OCI-LY1 (cell line): ENCODE results near the gene CNTNAP2.

Experiments
- H2AFZ ChIP-seq: fragments of 200-600 bp; sonication (generic), shearing (Covaris generic); 2 replicates; pipeline ENCODE4 v1.6.0; 2014; ENCODE audit warnings: antibody characterized with exemption, mild to moderate bottlenecking, low read length
- H3F3A ChIP-seq: fragments of 200-600 bp; sonication (generic), shearing (Covaris generic); 2 replicates; pipeline ENCODE4 v1.6.0; 2014; ENCODE audit warnings: mild to moderate bottlenecking, antibody characterized with exemption, low read length, moderate library complexity; ENCODE audit not compliant: insufficient read depth
- H3K27ac ChIP-seq: fragments of 200-600 bp; sonication (generic); 2 replicates; pipeline ENCODE4 v1.5.1; 2014; ENCODE audit warnings: low read length, mixed run types, mild to moderate bottlenecking, low read depth; ENCODE audit not compliant: poor library complexity, severe bottlenecking
- H3K27me3 ChIP-seq: fragments of 200-600 bp; sonication (generic); 2 replicates; pipeline ENCODE4 v1.6.0; 2014; ENCODE audit warnings: antibody characterized with exemption, mild to moderate bottlenecking, low read length, moderate library complexity; ENCODE audit not compliant: insufficient read depth
- H3K36me3 ChIP-seq: fragments of 200-600 bp; sonication (generic); 2 replicates; pipeline ENCODE4 v1.6.1; 2014; ENCODE audit warnings: mild to moderate bottlenecking, antibody characterized with exemption, low read length, moderate library complexity, mixed read lengths; ENCODE audit not compliant: insufficient read depth
- H3K4me1 ChIP-seq: fragments of 200-600 bp; sonication (generic); 2 replicates; pipeline ENCODE4 v1.5.1; 2014; ENCODE audit warnings: mild to moderate bottlenecking, low read length, moderate library complexity; ENCODE audit not compliant: insufficient read depth, severe bottlenecking
- H3K4me2 ChIP-seq: fragments of 200-600 bp; sonication (generic), shearing (Covaris generic); 2 replicates; pipeline ENCODE4 v1.6.1; 2014; ENCODE audit warnings: low read length
- H3K4me3 ChIP-seq: fragments of 200-600 bp; sonication (generic); 2 replicates; pipeline ENCODE4 v1.5.1; 2014; ENCODE audit warnings: low read length, low read depth, mild to moderate bottlenecking, mixed read lengths; ENCODE audit not compliant: poor library complexity, severe bottlenecking
- H3K79me2 ChIP-seq: fragments of 200-600 bp; shearing (Covaris generic); 2 replicates; pipeline ENCODE4 v1.6.1; 2016; ENCODE audit warnings: mixed run types, low read length, mixed read lengths; ENCODE audit not compliant: insufficient read depth
- H3K9ac ChIP-seq: fragments of 200-600 bp; sonication (generic), shearing (Covaris generic); 2 replicates; pipeline ENCODE4 v1.6.1; 2014; ENCODE audit warnings: mild to moderate bottlenecking, low read length, mixed read lengths
- H3K9me2 ChIP-seq: fragments of 200-600 bp; sonication (generic), shearing (Covaris generic); 2 replicates; pipeline ENCODE4 v1.6.1; 2014; ENCODE audit warnings: low read depth, mild to moderate bottlenecking, low read length, mixed read lengths
- H3K9me3 ChIP-seq: fragments of 200-600 bp; shearing (Covaris generic); 2 replicates; pipeline ENCODE4 v1.6.1; 2014; ENCODE audit warnings: low read length, mixed read lengths
- H4K20me1 ChIP-seq: fragments of 200-600 bp; sonication (generic), shearing (Covaris generic); 2 replicates; pipeline ENCODE4 v1.6.0; 2016; ENCODE audit warnings: mild to moderate bottlenecking, low read length; ENCODE audit not compliant: insufficient read depth
- EZH2 ChIP-seq: fragments of 200-600 bp; sonication (generic), shearing (Covaris generic); IDR thresholded peaks from 2 replicates; pipeline ENCODE4 v1.8.0; 2017; ENCODE audit warnings: borderline replicate concordance, mixed run types, mild to moderate bottlenecking, antibody characterized with exemption, low read length, moderate library complexity, mixed read lengths
- TF ChIP-seq, protein P1 (sequence below): fragments of 200-600 bp; sonication (generic), shearing (Covaris generic); IDR thresholded peaks from 2 replicates; pipeline ENCODE4 v1.5.1; 2017; ENCODE audit warnings: mild to moderate bottlenecking, antibody characterized with exemption, low read length, moderate library complexity, mixed read lengths

Gene CNTNAP2

GRCh38 chr7:146076344-146076743 is 40.3 kb upstream of the CNTNAP2 start:
- no peaks in the 10 kb centered on the region for H3K9me3 ChIP-seq
- H3K79me2 ChIP-seq = no peaks in the 10 kb centered on the region
- no peak overlapping the region for H3K9ac ChIP-seq
- no peak overlapping the region for H3K27ac ChIP-seq
- TF ChIP-seq, protein P1, sequence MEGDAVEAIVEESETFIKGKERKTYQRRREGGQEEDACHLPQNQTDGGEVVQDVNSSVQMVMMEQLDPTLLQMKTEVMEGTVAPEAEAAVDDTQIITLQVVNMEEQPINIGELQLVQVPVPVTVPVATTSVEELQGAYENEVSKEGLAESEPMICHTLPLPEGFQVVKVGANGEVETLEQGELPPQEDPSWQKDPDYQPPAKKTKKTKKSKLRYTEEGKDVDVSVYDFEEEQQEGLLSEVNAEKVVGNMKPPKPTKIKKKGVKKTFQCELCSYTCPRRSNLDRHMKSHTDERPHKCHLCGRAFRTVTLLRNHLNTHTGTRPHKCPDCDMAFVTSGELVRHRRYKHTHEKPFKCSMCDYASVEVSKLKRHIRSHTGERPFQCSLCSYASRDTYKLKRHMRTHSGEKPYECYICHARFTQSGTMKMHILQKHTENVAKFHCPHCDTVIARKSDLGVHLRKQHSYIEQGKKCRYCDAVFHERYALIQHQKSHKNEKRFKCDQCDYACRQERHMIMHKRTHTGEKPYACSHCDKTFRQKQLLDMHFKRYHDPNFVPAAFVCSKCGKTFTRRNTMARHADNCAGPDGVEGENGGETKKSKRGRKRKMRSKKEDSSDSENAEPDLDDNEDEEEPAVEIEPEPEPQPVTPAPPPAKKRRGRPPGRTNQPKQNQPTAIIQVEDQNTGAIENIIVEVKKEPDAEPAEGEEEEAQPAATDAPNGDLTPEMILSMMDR = no peak
- no peak for TF ChIP-seq EZH2
- H2AFZ ChIP-seq = no peak overlapping the region
- H4K20me1 ChIP-seq = no peaks in the 10 kb centered on the region
- no peaks in the 10 kb centered on the region for H3K9me2 ChIP-seq
- no peaks in the 10 kb centered on the region for H3F3A ChIP-seq
- H3K4me1 ChIP-seq = peaks cover 10% of the 10 kb centered on the region
- H3K4me3 ChIP-seq = no peak overlapping the region
- no peak overlapping the region for H3K4me2 ChIP-seq
- H3K27me3 ChIP-seq = no peaks in the 10 kb centered on the region
- H3K36me3 ChIP-seq = no peaks in the 10 kb centered on the region

GRCh38 chr7:146084086-146084485 is 32.5 kb upstream of the CNTNAP2 start:
- no peak overlapping the region for H3K4me3 ChIP-seq
- TF ChIP-seq, protein P1 = no peak
- TF ChIP-seq EZH2 = no peak
- no peak overlapping the region for H3K9ac ChIP-seq
- no peak overlapping the region for H2AFZ ChIP-seq
- no peaks in the 10 kb centered on the region for H4K20me1 ChIP-seq
- no peaks in the 10 kb centered on the region for H3F3A ChIP-seq
- H3K36me3 ChIP-seq = no peaks in the 10 kb centered on the region
- H3K9me3 ChIP-seq = no peaks in the 10 kb centered on the region
- no peak overlapping the region for H3K4me2 ChIP-seq
- no peaks in the 10 kb centered on the region for H3K9me2 ChIP-seq
- peaks cover 12% of the 10 kb centered on the region for H3K4me1 ChIP-seq
- no peak overlapping the region for H3K27ac ChIP-seq
- H3K27me3 ChIP-seq = no peaks in the 10 kb centered on the region
- no peaks in the 10 kb centered on the region for H3K79me2 ChIP-seq

- H3K9ac ChIP-seq = no peak overlapping the region
- H3K36me3 ChIP-seq = no peaks in the 10 kb centered on the region
- no peaks in the 10 kb centered on the region for H3F3A ChIP-seq
- H3K4me2 ChIP-seq = peak overlapping the region; percentile 22; the same call in 1 of the 2 replicates
- peaks cover 51% of the 10 kb centered on the region for H3K4me1 ChIP-seq
- H3K9me3 ChIP-seq = no peaks in the 10 kb centered on the region
- H3K27ac ChIP-seq = peak overlapping the region; percentile 12
- no peaks in the 10 kb centered on the region for H3K9me2 ChIP-seq
- peak overlapping the region; percentile 19; the same call in 1 of the 2 replicates for H2AFZ ChIP-seq
- no peak for TF ChIP-seq EZH2
- TF ChIP-seq, protein P1 = peak; percentile 98
- H3K79me2 ChIP-seq = no peaks in the 10 kb centered on the region
- H4K20me1 ChIP-seq = no peaks in the 10 kb centered on the region
- no peaks in the 10 kb centered on the region for H3K27me3 ChIP-seq
- no peak overlapping the region for H3K4me3 ChIP-seq
Measured at GRCh38 chr7:146090023-146090645, 26.5 kb upstream of the CNTNAP2 start.
